Body of pancreas (tissue), 4 donors: ENCODE data around the gene MUC6.

Source experiments
- CTCF ChIP-seq, 7 experiments: fragments of 450-650 bp in 4 of 7; fragments of 200-600 bp in 3 of 7; sonication (generic) in 3 of 7; IDR thresholded peaks; one replicate each; pipeline ENCODE4 v1.5.1; 2016 to 2019; ENCODE audit warnings: antibody characterized with exemption in 7 of 7
- POLR2A ChIP-seq, 3 donors: fragments of 450-650 bp; IDR thresholded peaks; one replicate each; pipeline ENCODE4 v1.6.1; 2016; ENCODE audit warnings: antibody characterized with exemption in 3 of 3, mild to moderate bottlenecking in 2 of 3

GRCh38 chr11:1029051-1029450 lies 7.5 kb downstream of the MUC6 start:
- TF ChIP-seq CTCF (IDR thresholded peaks at IDR 0.05) (no peak), POLR2A (IDR thresholded peaks at IDR 0.05) (no peak)
